GM23338 (cell line): ENCODE measurements around the gene DPT. TPM values are rescaled to one million over a fixed set of nuclear protein-coding genes. Genes with fewer than 3 reads are reported as not detected.

Source experiments
- ATAC-seq: fragments of 200-7000 bp; cut with Tn5 transposase; 3 replicates; pipeline ENCODE4 v1.9.1; 2020
- DNase-seq: peaks from one replicate; pipeline ENCODE4 v3.0.0-alpha.2; 2015; ENCODE audit warnings: low spot score
- H2AFZ ChIP-seq: fragments of 200-600 bp; sonication (generic); 2 replicates; pipeline ENCODE4 v1.8.0; 2016; ENCODE audit warnings: antibody characterized with exemption, mild to moderate bottlenecking, moderate library complexity
- H3F3A ChIP-seq: fragments of 200-600 bp; sonication (generic); replicated peaks from 2 replicates; pipeline ENCODE4 v1.8.0; 2017; ENCODE audit warnings: antibody characterized with exemption, mixed run types, low read depth
- H3K27ac ChIP-seq: fragments of 200-600 bp; sonication (generic); 2 replicates; pipeline ENCODE4 v1.6.1; 2016; ENCODE audit warnings: low read depth
- H3K27me3 ChIP-seq: fragments of 200-600 bp; sonication (generic); 2 replicates; pipeline ENCODE4 v1.8.0; 2016; ENCODE audit warnings: mild to moderate bottlenecking, mixed run types, moderate library complexity; ENCODE audit not compliant: insufficient read depth
- H3K36me3 ChIP-seq: fragments of 200-600 bp; sonication (generic); 2 replicates; pipeline ENCODE4 v1.8.0; 2016; ENCODE audit warnings: mild to moderate bottlenecking; ENCODE audit not compliant: insufficient read depth
- H3K4me1 ChIP-seq: fragments of 200-600 bp; sonication (generic); 2 replicates; pipeline ENCODE4 v1.8.0; 2016; ENCODE audit warnings: mild to moderate bottlenecking, moderate library complexity; ENCODE audit not compliant: insufficient read depth
- H3K4me2 ChIP-seq: fragments of 200-600 bp; sonication (generic); 2 replicates; pipeline ENCODE4 v1.7.1; 2017; ENCODE audit warnings: mixed run types
- H3K4me3 ChIP-seq: fragments of 200-600 bp; sonication (generic); 2 replicates; pipeline ENCODE4 v1.6.1; 2016; ENCODE audit warnings: mixed run types
- H3K79me2 ChIP-seq: fragments of 200-600 bp; sonication (generic); replicated peaks from 2 replicates; pipeline ENCODE4 v1.8.0; 2017; ENCODE audit warnings: mild to moderate bottlenecking; ENCODE audit not compliant: insufficient read depth
- H3K9me2 ChIP-seq: fragments of 200-600 bp; sonication (generic); 2 replicates; pipeline ENCODE4 v1.8.0; 2017; ENCODE audit not compliant: insufficient read depth
- H4K20me1 ChIP-seq: fragments of 200-600 bp; sonication (generic); replicated peaks from 2 replicates; pipeline ENCODE4 v1.8.0; 2017; ENCODE audit warnings: mild to moderate bottlenecking; ENCODE audit not compliant: insufficient read depth
- H3K27ac Mint-ChIP-seq: 2 replicates; pipeline ENCODE4 v1.8.0; 2020; ENCODE audit warnings: inconsistent platforms, mild to moderate bottlenecking, moderate library complexity, mixed read lengths
- H3K27me3 Mint-ChIP-seq: 3 replicates; pipeline ENCODE4 v1.8.0; 2022; ENCODE audit warnings: low read depth, mild to moderate bottlenecking, moderate library complexity, mixed read lengths, inconsistent platforms; ENCODE audit not compliant: insufficient read depth, poor library complexity
- H3K36me3 Mint-ChIP-seq: 3 replicates; pipeline ENCODE4 v1.8.0; 2021; ENCODE audit warnings: low read depth, mild to moderate bottlenecking, inconsistent platforms, moderate library complexity, mixed read lengths
- H3K4me1 Mint-ChIP-seq: 3 replicates; pipeline ENCODE4 v1.8.0; 2020; ENCODE audit warnings: mild to moderate bottlenecking, inconsistent platforms, mixed read lengths
- H3K4me3 Mint-ChIP-seq: 3 replicates; pipeline ENCODE4 v1.8.0; 2021; ENCODE audit warnings: moderate library complexity, mild to moderate bottlenecking, inconsistent platforms, mixed read lengths
- H3K9me3 Mint-ChIP-seq: 3 replicates; pipeline ENCODE4 v1.8.0; 2020; ENCODE audit warnings: moderate library complexity, mild to moderate bottlenecking, inconsistent platforms, mixed read lengths
- REST ChIP-seq: IDR thresholded peaks from one replicate; pipeline ENCODE4 v1.6.1; 2018; ENCODE audit warnings: antibody characterized with exemption; ENCODE audit not compliant: unreplicated experiment
- ZNF331 ChIP-seq: fragments of 250-450 bp; sonication (Bioruptor Pico); IDR thresholded peaks from 2 replicates; pipeline ENCODE4 v1.5.0; 2020; ENCODE audit warnings: low read depth, mild to moderate bottlenecking, moderate library complexity
- ZNF462 ChIP-seq: fragments of 250-450 bp; sonication (Bioruptor Pico); IDR thresholded peaks from 2 replicates; pipeline ENCODE4 v1.5.0; 2020; ENCODE audit warnings: mild to moderate bottlenecking, moderate library complexity
- polyA plus RNA-seq: library from polyadenylated mRNA; unstranded; fragments of >200 nt; fragmentation: Nextera tagmentation; extraction: Ambion mirVana; gene quantifications from 2 replicates; pipeline ENCODE4 v1.2.1, GENCODE V29; 2016
- total RNA-seq: library from RNA; depleted of rRNA; stranded (reverse); fragments of >200 nt; shearing (Covaris generic); gene quantifications from 2 replicates; pipeline ENCODE4 v1.2.3, GENCODE V29; 2014

DPT gene
- total and polyA plus RNA-seq, 2 experiments from 2014 or later: not detected

GRCh38 chr1:168676861-168677260 is 52.1 kb downstream of the DPT start (continued):
- TF ChIP-seq ZNF462 (no peak), ZNF331 (no peak)

GRCh38 chr1:168676029-168676812 is 52.8 kb downstream of the DPT start:
- Mint-ChIP-seq H3K36me3 (no peaks in the 10 kb centered on the region), H3K4me1 (peaks cover 6% of the 10 kb centered on the region; the same call in 2 of the 3 replicates), H3K9me3 (peaks cover under 1% of the 10 kb centered on the region; the same call in 1 of the 3 replicates), H3K27ac (no peak overlapping the region), H3K27me3 (no peaks in the 10 kb centered on the region), H3K4me3 (no peak overlapping the region)
- H4K20me1 ChIP-seq: no peaks in the 10 kb centered on the region
- no peak for ATAC-seq
- no peak overlapping the region for H3K4me3 ChIP-seq
- H3K4me2 ChIP-seq: no peak overlapping the region
- H3K9me2 ChIP-seq: no peaks in the 10 kb centered on the region
- TF ChIP-seq REST: no peak
- no peak for TF ChIP-seq ZNF331
- DNase-seq: no peak
- no peak overlapping the region for H3K27ac ChIP-seq
- 0 out of 2 replicates have a peak, but pooled peaks cover 7% of the 10 kb centered on the region for H3K4me1 ChIP-seq
- no peaks in the 10 kb centered on the region for H3K36me3 ChIP-seq
- H3F3A ChIP-seq: no peaks in the 10 kb centered on the region
- H2AFZ ChIP-seq: no peak overlapping the region
- no peaks in the 10 kb centered on the region for H3K79me2 ChIP-seq
- H3K27me3 ChIP-seq: no peaks in the 10 kb centered on the region
